Liver (tissue), 9 donors: ENCODE measurements around the gene TP53I3. TPM values are rescaled to one million over a fixed set of nuclear protein-coding genes. Genes with fewer than 3 reads are reported as not detected.
A peak's percentile ranks its signal among the peaks of the same experiment; 100 is the strongest.

Experiments used
- DNase-seq: peaks from one replicate; pipeline ENCODE4 v3.0.0-alpha.2; 2017; ENCODE audit warnings: low spot score
- H3K27ac ChIP-seq, 2 donors: one replicate each; pipeline ENCODE4 v1.7.0; 2013; ENCODE audit warnings: inconsistent platforms in 2 of 2, low read length in 2 of 2, control low read depth in 1 of 2, low read depth in 1 of 2, mild to moderate bottlenecking in 1 of 2
- H3K27me3 ChIP-seq, 4 donors: one replicate each; pipeline versions ENCODE4 v1.6.1 to v1.7.0; 2013; ENCODE audit warnings: low read length in 3 of 4, inconsistent platforms in 1 of 4, mild to moderate bottlenecking in 1 of 4, moderate library complexity in 1 of 4; ENCODE audit not compliant: control insufficient read depth in 4 of 4, insufficient read depth in 4 of 4
- H3K36me3 ChIP-seq, 4 donors: one replicate each; pipeline versions ENCODE4 v1.6.1 to v1.7.0; 2013; ENCODE audit warnings: low read length in 3 of 4, mild to moderate bottlenecking in 3 of 4, low read depth in 1 of 4, moderate library complexity in 1 of 4; ENCODE audit not compliant: control insufficient read depth in 4 of 4, insufficient read depth in 3 of 4
- H3K4me1 ChIP-seq, 4 donors: one replicate each; pipeline versions ENCODE4 v1.6.1 to v1.7.0; 2013; ENCODE audit warnings: low read length in 3 of 4, mild to moderate bottlenecking in 3 of 4, moderate library complexity in 1 of 4; ENCODE audit not compliant: control insufficient read depth in 4 of 4, insufficient read depth in 4 of 4
- H3K4me3 ChIP-seq, 3 donors: one replicate each; pipeline versions ENCODE4 v1.6.1 to v1.7.0; 2013; ENCODE audit warnings: low read length in 3 of 3, control low read depth in 1 of 3, low read depth in 1 of 3, mild to moderate bottlenecking in 1 of 3
- H3K9ac ChIP-seq, 2 donors: one replicate each; pipeline ENCODE4 v1.7.0; 2013; ENCODE audit warnings: low read length in 2 of 2, mild to moderate bottlenecking in 2 of 2, moderate library complexity in 2 of 2, control low read depth in 1 of 2, low read depth in 1 of 2
- H3K9me3 ChIP-seq, 4 donors: one replicate each; pipeline versions ENCODE4 v1.6.1 to v1.7.0; 2013; ENCODE audit warnings: low read length in 3 of 4; ENCODE audit not compliant: control insufficient read depth in 4 of 4
- CTCF ChIP-seq: fragments of 150-350 bp; IDR thresholded peaks from 2 replicates; pipeline ENCODE4 v1.5.1; 2017; ENCODE audit warnings: improper control_type of control experiment, low read depth, low read length; ENCODE audit not compliant: missing input control
- EGR1 ChIP-seq, 2 donors: IDR thresholded peaks; 2 replicates each; pipeline ENCODE4 v1.6.1; 2016 to 2018; ENCODE audit warnings: antibody characterized with exemption in 2 of 2, low read depth in 2 of 2
- FOXA1 ChIP-seq: IDR thresholded peaks from 2 replicates; pipeline ENCODE4 v1.6.1; 2016; ENCODE audit warnings: antibody characterized with exemption
- FOXA2 ChIP-seq: IDR thresholded peaks from 2 replicates; pipeline ENCODE4 v1.6.1; 2016; ENCODE audit warnings: antibody characterized with exemption
- GABPA ChIP-seq, 2 donors: IDR thresholded peaks in 1 of 2; conservative IDR thresholded peaks in 1 of 2; 2 replicates each; pipeline ENCODE4 v1.6.1; 2016; ENCODE audit warnings: antibody characterized with exemption in 2 of 2, mild to moderate bottlenecking in 1 of 2, moderate library complexity in 1 of 2
- HNF4A ChIP-seq, 2 donors: conservative IDR thresholded peaks; 2 replicates each; pipeline ENCODE4 v1.6.1; 2016; ENCODE audit warnings: antibody characterized with exemption in 2 of 2, mild to moderate bottlenecking in 2 of 2
- HNF4G ChIP-seq: IDR thresholded peaks from 2 replicates; pipeline ENCODE4 v1.6.1; 2016; ENCODE audit warnings: antibody characterized with exemption
- JUND ChIP-seq, 2 donors: IDR thresholded peaks; 2 replicates each; pipeline ENCODE4 v1.6.1; 2016; ENCODE audit warnings: antibody characterized with exemption in 2 of 2
- RAD21 ChIP-seq, 2 donors: IDR thresholded peaks; 2 replicates each; pipeline ENCODE4 v1.6.1; 2016; ENCODE audit warnings: antibody characterized with exemption in 2 of 2, mild to moderate bottlenecking in 2 of 2
- RXRA ChIP-seq, 2 donors: IDR thresholded peaks; 2 replicates each; pipeline ENCODE4 v1.6.1; 2017 to 2018; ENCODE audit warnings: antibody characterized with exemption in 2 of 2, mild to moderate bottlenecking in 1 of 2
- SP1 ChIP-seq: IDR thresholded peaks from 2 replicates; pipeline ENCODE4 v1.6.1; 2018; ENCODE audit warnings: antibody characterized with exemption, mild to moderate bottlenecking
- TAF1 ChIP-seq: conservative IDR thresholded peaks from 2 replicates; pipeline ENCODE4 v1.6.1; 2016; ENCODE audit warnings: antibody characterized with exemption, mild to moderate bottlenecking
- YY1 ChIP-seq: IDR thresholded peaks from 2 replicates; pipeline ENCODE4 v1.6.1; 2016; ENCODE audit warnings: antibody characterized with exemption, mild to moderate bottlenecking
- ZBTB33 ChIP-seq: IDR thresholded peaks from 2 replicates; pipeline ENCODE4 v1.6.1; 2016; ENCODE audit warnings: antibody characterized with exemption
- WGBS: extraction: QIAGEN DNeasy Blood & Tissue Kit; methylation state at CpG from one replicate; pipeline ENCODE4 v1.1.7; 2013; 5-methylcytosine and 5-hydroxymethylcytosine counted together
- polyA plus RNA-seq, 2 donors: library from polyadenylated mRNA; stranded (reverse) in 1 of 2; unstranded in 1 of 2; fragments of 200-250 nt in 1 of 2; fragments of >200 nt in 1 of 2; fragmentation: Nextera tagmentation in 1 of 2; extraction: Ambion mirVana in 1 of 2; gene quantifications; one replicate each; pipeline versions ENCODE4 v1.2.1 to v1.2.3, GENCODE V29; 2013 to 2015
- total RNA-seq, 2 donors: library from RNA; depleted of rRNA; stranded (reverse); fragments of >200 nt; gene quantifications; one replicate each; pipeline ENCODE4 v1.2.3, GENCODE V29; 2014
- TF ChIP-seq, protein P1 (sequence below): IDR thresholded peaks from 2 replicates; pipeline ENCODE4 v1.6.1; 2016; ENCODE audit warnings: antibody characterized with exemption
- TF ChIP-seq, protein P2 (sequence below): IDR thresholded peaks from 2 replicates; pipeline ENCODE4 v1.6.1; 2016; ENCODE audit warnings: antibody characterized with exemption
- TF ChIP-seq, protein P3 (sequence below): IDR thresholded peaks from 2 replicates; pipeline ENCODE4 v1.6.1; 2016; ENCODE audit warnings: antibody characterized with exemption, mild to moderate bottlenecking
- donor health status: healthy.
- donor health status: healthy.
- donor health status: healthy.
- donor health status: healthy.
- donor health status: healthy.

Gene TP53I3
- total and polyA plus RNA-seq, 4 donors: 6.6 to 19.5 (median 10.7) TPM

- H3K4me1 ChIP-seq: peaks cover 0 to 30% (median 17%) of the 10 kb centered on the region in 4 donors
- H3K9me3 ChIP-seq: no peaks in the 10 kb centered on the region
- peaks cover 0 to 2% (median 0%) of the 10 kb centered on the region in 4 donors for H3K36me3 ChIP-seq
- no peaks in the 10 kb centered on the region for H3K27me3 ChIP-seq
- WGBS: 88% methylated on average over 2 of the region's 2 CpGs
- H3K4me3 ChIP-seq: no peak overlapping the region
- TF ChIP-seq FOXA1 (no peak), RXRA (IDR thresholded peaks at IDR 0.05) (no peak), HNF4A (conservative IDR thresholded peaks at IDR 0.05) (no peak), CTCF (no peak), SP1 (no peak), ZBTB33 (no peak), HNF4G (no peak), YY1 (no peak), RAD21 (IDR thresholded peaks at IDR 0.05) (no peak), FOXA2 (no peak), EGR1 (IDR thresholded peaks at IDR 0.05; ENCODE audit: low read depth in 2 of 2) (no peak), GABPA (IDR thresholded peaks at IDR 0.05 in 1 of 2, conservative IDR thresholded peaks at IDR 0.05 in 1 of 2) (no peak), TAF1 (no peak), JUND (IDR thresholded peaks at IDR 0.05) (no peak)
- TF ChIP-seq, protein P1, sequence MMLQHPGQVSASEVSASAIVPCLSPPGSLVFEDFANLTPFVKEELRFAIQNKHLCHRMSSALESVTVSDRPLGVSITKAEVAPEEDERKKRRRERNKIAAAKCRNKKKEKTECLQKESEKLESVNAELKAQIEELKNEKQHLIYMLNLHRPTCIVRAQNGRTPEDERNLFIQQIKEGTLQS: no peak
- TF ChIP-seq, protein P2, sequence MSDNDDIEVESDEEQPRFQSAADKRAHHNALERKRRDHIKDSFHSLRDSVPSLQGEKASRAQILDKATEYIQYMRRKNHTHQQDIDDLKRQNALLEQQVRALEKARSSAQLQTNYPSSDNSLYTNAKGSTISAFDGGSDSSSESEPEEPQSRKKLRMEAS: no peak
- TF ChIP-seq, protein P3, sequence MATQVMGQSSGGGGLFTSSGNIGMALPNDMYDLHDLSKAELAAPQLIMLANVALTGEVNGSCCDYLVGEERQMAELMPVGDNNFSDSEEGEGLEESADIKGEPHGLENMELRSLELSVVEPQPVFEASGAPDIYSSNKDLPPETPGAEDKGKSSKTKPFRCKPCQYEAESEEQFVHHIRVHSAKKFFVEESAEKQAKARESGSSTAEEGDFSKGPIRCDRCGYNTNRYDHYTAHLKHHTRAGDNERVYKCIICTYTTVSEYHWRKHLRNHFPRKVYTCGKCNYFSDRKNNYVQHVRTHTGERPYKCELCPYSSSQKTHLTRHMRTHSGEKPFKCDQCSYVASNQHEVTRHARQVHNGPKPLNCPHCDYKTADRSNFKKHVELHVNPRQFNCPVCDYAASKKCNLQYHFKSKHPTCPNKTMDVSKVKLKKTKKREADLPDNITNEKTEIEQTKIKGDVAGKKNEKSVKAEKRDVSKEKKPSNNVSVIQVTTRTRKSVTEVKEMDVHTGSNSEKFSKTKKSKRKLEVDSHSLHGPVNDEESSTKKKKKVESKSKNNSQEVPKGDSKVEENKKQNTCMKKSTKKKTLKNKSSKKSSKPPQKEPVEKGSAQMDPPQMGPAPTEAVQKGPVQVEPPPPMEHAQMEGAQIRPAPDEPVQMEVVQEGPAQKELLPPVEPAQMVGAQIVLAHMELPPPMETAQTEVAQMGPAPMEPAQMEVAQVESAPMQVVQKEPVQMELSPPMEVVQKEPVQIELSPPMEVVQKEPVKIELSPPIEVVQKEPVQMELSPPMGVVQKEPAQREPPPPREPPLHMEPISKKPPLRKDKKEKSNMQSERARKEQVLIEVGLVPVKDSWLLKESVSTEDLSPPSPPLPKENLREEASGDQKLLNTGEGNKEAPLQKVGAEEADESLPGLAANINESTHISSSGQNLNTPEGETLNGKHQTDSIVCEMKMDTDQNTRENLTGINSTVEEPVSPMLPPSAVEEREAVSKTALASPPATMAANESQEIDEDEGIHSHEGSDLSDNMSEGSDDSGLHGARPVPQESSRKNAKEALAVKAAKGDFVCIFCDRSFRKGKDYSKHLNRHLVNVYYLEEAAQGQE: no peak
- H3K9ac ChIP-seq: no peak overlapping the region
- H3K27ac ChIP-seq: no peak overlapping the region
- no peak for DNase-seq
These were observed 3.9 kb downstream of the TP53I3 start for GRCh38 chr2:24080701-24081100.

- peaks cover 0 to 9% (median 4%) of the 10 kb centered on the region in 4 donors for H3K36me3 ChIP-seq
- no peaks in the 10 kb centered on the region for H3K27me3 ChIP-seq
- no peak for DNase-seq
- H3K9me3 ChIP-seq: no peaks in the 10 kb centered on the region
- WGBS: 79% methylated on average over 2 of the region's 2 CpGs
- TF ChIP-seq YY1 (no peak), EGR1 (IDR thresholded peaks at IDR 0.05; ENCODE audit: low read depth in 2 of 2) (no peak)
- H3K4me3 ChIP-seq: no peak overlapping the region
- peak overlapping the region in 1 of 2 donors; percentile 74 for H3K27ac ChIP-seq
- no peak overlapping the region for H3K9ac ChIP-seq
- peaks cover 1 to 25% (median 9%) of the 10 kb centered on the region in 4 donors for H3K4me1 ChIP-seq
These were observed 6.8 kb downstream of the TP53I3 start for GRCh38 chr2:24077879-24078278.
